Adrenal gland (tissue), 12 donors: ENCODE data around the gene NMRAL1. TPM values are rescaled to one million over a fixed set of nuclear protein-coding genes. Genes with fewer than 3 reads are reported as not detected.

Experiments used
- DNase-seq, 7 donors: peaks; one replicate each; pipeline ENCODE4 v3.0.0-alpha.2; 2019 to 2020
- H3K27ac ChIP-seq, 5 donors: fragments of 200-600 bp; sonication (generic) in 4 of 5; 1 replicate in 3 of 5; 2 replicates in 2 of 5; pipeline versions ENCODE4 v1.5.1 to v1.8.0; 2016 to 2020; ENCODE audit warnings: mild to moderate bottlenecking in 1 of 5
- H3K27me3 ChIP-seq: fragments of 200-600 bp; 2 replicates; pipeline ENCODE4 v1.8.0; 2021
- H3K36me3 ChIP-seq, 2 donors: fragments of 200-600 bp; replicated peaks in 1 of 2; 1 replicate in 1 of 2; 2 replicates in 1 of 2; pipeline versions ENCODE4 v1.5.1 to v1.8.0; 2018 to 2022
- H3K4me1 ChIP-seq, 2 donors: fragments of 200-600 bp; replicated peaks in 1 of 2; 1 replicate in 1 of 2; 2 replicates in 1 of 2; pipeline versions ENCODE4 v1.5.1 to v1.8.0; 2018 to 2021
- H3K4me3 ChIP-seq, 4 donors: fragments of 200-600 bp; sonication (generic) in 3 of 4; one replicate each; pipeline ENCODE4 v1.5.1; 2016 to 2018
- H3K9me3 ChIP-seq, 3 donors: fragments of 200-600 bp; sonication (generic) in 1 of 3; replicated peaks in 1 of 3; 1 replicate in 2 of 3; 2 replicates in 1 of 3; pipeline versions ENCODE4 v1.5.1 to v1.8.0; 2016 to 2021
- POLR2A ChIP-seq, 2 donors: fragments of 450-650 bp; IDR thresholded peaks; one replicate each; pipeline ENCODE4 v1.6.1; 2017; ENCODE audit warnings: antibody characterized with exemption in 2 of 2, mild to moderate bottlenecking in 2 of 2, moderate library complexity in 1 of 2
- WGBS, 4 donors: extraction: QIAGEN DNeasy Blood & Tissue Kit in 2 of 4; methylation state at CpG; one replicate each; pipeline versions ENCODE4 v1.1.5 to v1.1.7; 2013 to 2017; 5-methylcytosine and 5-hydroxymethylcytosine counted together
- intact Hi-C, 2 donors: fragments of 100-400 bp; cut with DNase I; formaldehyde crosslinking; loops; one replicate each; pipeline versions ENCODE4 v1.14.1 to v1.15.0; 2022 to 2023
- polyA plus RNA-seq, 3 donors: library from polyadenylated mRNA; stranded (reverse); fragments of 200-250 nt in 2 of 3; fragments of 350-450 nt in 1 of 3; fragmentation: Illumina TruSeq in 1 of 3; extraction: RNeasy Lipid Tissue Mini Kit (QIAGEN cat#74804) in 1 of 3; gene quantifications; one replicate each; pipeline ENCODE4 v1.2.3, GENCODE V29; 2013 to 2014
- total RNA-seq, 9 donors: library from RNA; depleted of rRNA in 4 of 9; stranded (reverse); fragments of >200 nt in 4 of 9; fragments of 120-200 nt in 1 of 9; fragmentation: NEBNext Ultra II Directional in 1 of 9; extraction: Animal tissue kit (Norgen Biotek cat#: 25700) in 1 of 9; gene quantifications; one replicate each; pipeline versions ENCODE4 v1.1.0 to v1.2.4, GENCODE V29; 2013 to 2023
- TF ChIP-seq, protein P1 (sequence below), 6 experiments: fragments of 450-650 bp in 4 of 6; fragments of 200-600 bp in 2 of 6; sonication (generic) in 1 of 6; IDR thresholded peaks; 1 replicate in 5 of 6; 2 replicates in 1 of 6; pipeline versions ENCODE4 v1.5.1 to v1.8.0; 2016 to 2021; ENCODE audit warnings: antibody characterized with exemption in 6 of 6, mild to moderate bottlenecking in 2 of 6, moderate library complexity in 1 of 6
- donor health status: healthy with polysubstance abuse.
- donor health status: Bipolar disorder and iron deficiency.
- donor health status: DM: yes; HTN: yes; CAD: no.
- donor health status: DM: no; HTN: no; CAD: no.
- donor health status: DM: no; HTN: no; CAD: no.
- donor health status: DM: yes; HTN: yes; CAD: no.

NMRAL1 gene
- total and polyA plus RNA-seq, 12 donors: 35.0 to 139 (median 79.7) TPM

DNA sequence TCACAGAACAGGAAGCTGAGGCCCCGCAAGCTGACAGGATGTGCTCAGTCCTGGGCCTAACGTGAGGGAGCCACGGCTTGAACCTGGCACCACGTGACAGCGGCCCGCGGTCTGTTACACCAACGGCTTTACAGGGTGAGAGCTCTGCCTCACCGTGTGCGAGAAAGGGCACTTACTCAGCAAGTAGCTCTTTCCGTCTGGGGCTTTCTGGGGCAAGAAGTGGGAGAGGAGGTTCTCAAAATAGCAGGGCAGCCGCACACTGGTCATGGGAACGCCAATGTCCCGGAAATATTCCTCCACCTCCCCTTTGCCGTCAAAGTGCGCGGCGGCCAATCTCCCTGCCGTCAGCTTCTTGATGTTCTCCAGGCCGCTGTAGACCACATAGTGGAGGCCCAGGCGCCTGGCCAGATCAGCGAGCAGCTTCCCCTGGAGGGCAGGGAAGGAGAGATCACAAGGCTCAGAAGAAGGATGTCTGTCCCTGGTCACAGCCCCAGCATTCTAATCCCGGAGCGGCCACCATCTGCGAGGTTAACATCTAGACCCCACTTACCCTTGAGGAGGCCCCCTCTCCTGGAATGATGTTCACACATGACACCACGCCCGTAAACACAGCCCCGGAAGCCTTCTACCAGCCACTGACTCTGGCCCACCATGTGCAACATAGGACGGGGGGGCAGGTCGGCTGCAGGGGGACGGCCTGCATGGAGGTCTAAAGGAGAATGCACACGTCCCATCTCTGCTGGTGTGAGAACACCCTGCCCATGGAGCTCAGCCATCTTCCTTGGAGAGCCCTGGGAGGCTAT is 8.2 kb downstream of the NMRAL1 start:
- H3K36me3 ChIP-seq: peaks cover 0 to 44% of the 10 kb centered on the region in 2 donors
- no peaks in the 10 kb centered on the region for H3K9me3 ChIP-seq
- no peak overlapping the region for H3K4me3 ChIP-seq
- DNase-seq: no peak
- TF ChIP-seq, protein P1, sequence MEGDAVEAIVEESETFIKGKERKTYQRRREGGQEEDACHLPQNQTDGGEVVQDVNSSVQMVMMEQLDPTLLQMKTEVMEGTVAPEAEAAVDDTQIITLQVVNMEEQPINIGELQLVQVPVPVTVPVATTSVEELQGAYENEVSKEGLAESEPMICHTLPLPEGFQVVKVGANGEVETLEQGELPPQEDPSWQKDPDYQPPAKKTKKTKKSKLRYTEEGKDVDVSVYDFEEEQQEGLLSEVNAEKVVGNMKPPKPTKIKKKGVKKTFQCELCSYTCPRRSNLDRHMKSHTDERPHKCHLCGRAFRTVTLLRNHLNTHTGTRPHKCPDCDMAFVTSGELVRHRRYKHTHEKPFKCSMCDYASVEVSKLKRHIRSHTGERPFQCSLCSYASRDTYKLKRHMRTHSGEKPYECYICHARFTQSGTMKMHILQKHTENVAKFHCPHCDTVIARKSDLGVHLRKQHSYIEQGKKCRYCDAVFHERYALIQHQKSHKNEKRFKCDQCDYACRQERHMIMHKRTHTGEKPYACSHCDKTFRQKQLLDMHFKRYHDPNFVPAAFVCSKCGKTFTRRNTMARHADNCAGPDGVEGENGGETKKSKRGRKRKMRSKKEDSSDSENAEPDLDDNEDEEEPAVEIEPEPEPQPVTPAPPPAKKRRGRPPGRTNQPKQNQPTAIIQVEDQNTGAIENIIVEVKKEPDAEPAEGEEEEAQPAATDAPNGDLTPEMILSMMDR (IDR thresholded peaks at IDR 0.05): no peak
- TF ChIP-seq POLR2A (IDR thresholded peaks at IDR 0.05): no peak
- intact Hi-C loops: no loop called here
- no peak overlapping the region for H3K27ac ChIP-seq
- no peaks in the 10 kb centered on the region for H3K27me3 ChIP-seq
- 91 to 94% (median 93%) methylated on average over 21 to 32 of the region's 32 CpGs for WGBS, 4 donors
- H3K4me1 ChIP-seq: no peaks in the 10 kb centered on the region

DNA sequence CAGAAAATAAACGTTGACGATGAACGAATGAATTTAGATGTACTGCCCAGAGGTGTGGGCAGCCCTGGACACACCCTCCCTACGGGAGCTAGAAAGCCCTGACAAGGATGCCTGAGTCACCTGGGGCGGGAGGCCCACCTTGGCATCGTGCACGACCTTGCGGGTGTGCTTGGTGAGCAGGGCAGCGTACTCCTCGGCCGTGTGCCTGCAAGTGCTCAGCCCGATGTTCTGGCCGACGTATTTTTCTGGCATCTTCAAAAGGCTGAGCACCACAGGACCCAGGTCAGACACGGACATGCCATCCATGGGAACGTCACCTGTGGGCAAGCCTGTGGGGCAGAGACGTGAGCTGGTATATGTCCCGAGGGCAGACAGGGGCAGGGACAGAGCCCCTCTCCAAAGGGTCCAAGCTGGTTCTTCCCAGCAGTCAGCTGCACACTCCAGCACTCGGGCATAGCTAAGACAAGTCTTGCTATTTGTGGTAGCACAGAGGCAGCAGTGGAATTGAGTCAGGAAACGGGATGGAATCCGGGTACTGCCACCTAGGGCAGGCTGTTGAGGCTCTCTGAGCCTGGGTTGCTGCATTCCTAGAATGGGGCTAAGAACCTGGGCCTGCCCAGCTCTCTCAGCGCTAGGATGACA is 10.8 kb downstream of the NMRAL1 start:
- peaks cover 0 to 36% of the 10 kb centered on the region in 2 donors for H3K36me3 ChIP-seq
- DNase-seq: peak in 2 of 7 donors; percentile 41 to 47
- no peak for TF ChIP-seq POLR2A (IDR thresholded peaks at IDR 0.05)
- TF ChIP-seq, protein P1 (IDR thresholded peaks at IDR 0.05): no peak
- intact Hi-C loops: no loop called here
- H3K27ac ChIP-seq: no peak overlapping the region
- H3K9me3 ChIP-seq: no peaks in the 10 kb centered on the region
- 59 to 73% (median 64%) methylated on average over 8 to 22 of the region's 22 CpGs for WGBS, 4 donors
- no peaks in the 10 kb centered on the region for H3K27me3 ChIP-seq
- peaks cover 12 to 14% of the 10 kb centered on the region in 2 donors for H3K4me1 ChIP-seq
- H3K4me3 ChIP-seq: no peak overlapping the region

DNA sequence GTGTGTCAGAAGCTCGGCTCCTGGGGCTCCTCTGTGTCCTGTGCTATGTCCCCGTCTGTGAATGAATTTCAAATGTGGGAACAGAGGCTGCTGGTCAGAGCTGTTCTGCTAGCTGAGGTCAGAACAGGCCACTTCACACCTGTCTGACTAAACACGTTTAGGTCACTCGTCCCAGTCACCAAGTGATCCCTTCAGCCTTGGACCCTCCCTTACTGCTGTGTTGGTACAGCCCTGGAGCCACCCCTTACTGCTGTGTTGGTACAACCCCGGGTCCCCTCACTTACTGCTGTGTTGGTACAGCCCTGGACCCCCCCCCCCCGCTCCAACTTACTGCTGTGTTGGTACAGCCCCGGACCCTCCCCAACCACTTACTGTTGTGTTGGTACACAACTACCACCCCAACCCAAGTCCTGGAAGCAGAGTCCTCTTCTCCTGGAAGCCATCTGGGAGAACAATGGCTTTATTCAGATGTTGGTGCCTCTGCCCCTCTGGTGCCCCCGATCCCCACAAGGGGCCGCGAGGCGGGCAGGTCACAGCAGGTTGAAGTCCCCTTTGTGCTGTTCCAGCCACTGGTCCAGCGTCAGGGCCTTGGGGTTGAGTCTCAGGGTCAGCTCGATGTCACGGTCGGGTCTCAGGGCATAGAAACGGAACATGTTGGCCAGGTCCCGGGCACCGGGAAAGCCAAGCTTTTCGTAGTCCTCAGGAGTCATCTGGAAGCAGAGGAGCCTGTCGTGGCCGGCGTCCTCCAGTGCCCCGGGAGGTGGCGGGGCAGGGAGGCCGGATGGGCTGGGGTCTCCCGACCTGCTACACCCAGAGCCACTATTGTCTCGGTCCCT is 13.0 kb downstream of the NMRAL1 start:
- 60 to 73% (median 66%) methylated on average over 8 to 27 of the region's 27 CpGs for WGBS, 4 donors
- Histone ChIP-seq H3K27me3 (no peaks in the 10 kb centered on the region), H3K4me1 (peaks cover 12 to 14% of the 10 kb centered on the region in 2 donors), H3K4me3 (no peak overlapping the region), H3K36me3 (peaks cover 0 to 38% of the 10 kb centered on the region in 2 donors), H3K9me3 (no peaks in the 10 kb centered on the region), H3K27ac (peak overlapping the region in 1 of 5 donors; percentile 45)
- no peak for DNase-seq
- TF ChIP-seq, protein P1 (IDR thresholded peaks at IDR 0.05): no peak
- no peak for TF ChIP-seq POLR2A (IDR thresholded peaks at IDR 0.05)
- intact Hi-C loops: no loop called here

DNA sequence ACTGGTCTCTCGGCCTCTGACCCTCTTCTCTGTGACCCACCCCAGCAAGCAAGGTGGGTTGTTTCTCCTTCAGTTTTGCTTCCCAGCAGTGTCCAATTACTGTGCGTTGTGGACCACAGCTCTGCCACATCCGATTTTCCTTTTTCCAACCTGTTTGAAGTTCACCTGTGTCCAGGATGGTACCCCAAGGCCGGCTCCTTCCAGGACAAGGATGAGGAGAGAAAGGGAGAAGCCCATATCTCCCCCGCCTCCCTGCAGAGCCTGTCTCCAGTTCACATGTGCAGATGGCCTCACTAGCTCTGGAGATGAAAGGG is 13.5 kb downstream of the NMRAL1 start:
- H3K36me3 ChIP-seq: peaks cover 0 to 38% of the 10 kb centered on the region in 2 donors
- H3K9me3 ChIP-seq: no peaks in the 10 kb centered on the region
- no peak overlapping the region for H3K4me3 ChIP-seq
- H3K27me3 ChIP-seq: no peaks in the 10 kb centered on the region
- no peak for DNase-seq
- intact Hi-C loops: no loop called here
- H3K4me1 ChIP-seq: peaks cover 12 to 14% of the 10 kb centered on the region in 2 donors
- no peak overlapping the region for H3K27ac ChIP-seq
- no peak for TF ChIP-seq POLR2A (IDR thresholded peaks at IDR 0.05)
- TF ChIP-seq, protein P1 (IDR thresholded peaks at IDR 0.05): no peak
- 89 to 92% (median 90%) methylated on average over 5 of the region's 5 CpGs for WGBS, 4 donors
